ENCODE measurements around the gene NGRN.
A peak's percentile ranks its signal among the peaks of the same experiment; 100 is the strongest.

NGRN gene

GRCh38 chr15:90265271-90266060 is at the start of gene NGRN:
Gene NGRN, plus strand, starts transcription at chr15:90265672. Its CDS starts 41 bp downstream, at chr15:90265713.
- Histone ChIP-seq H3K27me3 (ENCODE audit: control insufficient read depth, insufficient read depth, low read length) (no peaks in the 10 kb centered on the region), H3K4me1 (peaks cover 9% of the 10 kb centered on the region), H3K27ac (peak within 1 kb of the TSS; percentile 96), H3K9ac (peak within 1 kb of the TSS; percentile 87), H3K79me2 (peaks cover 21% of the 10 kb centered on the region), H2AFZ (peak within 1 kb of the TSS; percentile 96), H3K4me2 (ENCODE audit: low read length) (peak within 1 kb of the TSS; percentile 96), H3K36me3 (ENCODE audit: control insufficient read depth, insufficient read depth, low read length) (no peaks in the 10 kb centered on the region), H3K4me3 (ENCODE audit: low read depth, low read length) (peak within 1 kb of the TSS; percentile 76), H3K9me3 (ENCODE audit: control insufficient read depth, low read length) (no peaks in the 10 kb centered on the region)
- TF ChIP-seq CTCF (IDR thresholded peaks at IDR 0.05), result no peak

GRCh38 chr15:90217671-90218394 is 47.6 kb upstream of the NGRN start:
- no peaks in the 10 kb centered on the region for H3K27me3 ChIP-seq (ENCODE audit: control insufficient read depth, insufficient read depth, low read length)
- H3K4me1 ChIP-seq, result peaks cover 18% of the 10 kb centered on the region
- TF ChIP-seq CTCF (IDR thresholded peaks at IDR 0.05), result no peak
- H3K4me2 ChIP-seq (ENCODE audit: low read length), result no peak overlapping the region
- H2AFZ ChIP-seq, result no peak overlapping the region
- H3K36me3 ChIP-seq (ENCODE audit: control insufficient read depth, insufficient read depth, low read length), result no peaks in the 10 kb centered on the region
- no peak overlapping the region for H3K27ac ChIP-seq
- peaks cover 15% of the 10 kb centered on the region for H3K79me2 ChIP-seq
- H3K9ac ChIP-seq, result no peak overlapping the region
- no peaks in the 10 kb centered on the region for H3K9me3 ChIP-seq (ENCODE audit: control insufficient read depth, low read length)
- H3K4me3 ChIP-seq (ENCODE audit: low read depth, low read length), result no peak overlapping the region

- peaks cover 15% of the 10 kb centered on the region for H3K79me2 ChIP-seq
- no peak overlapping the region for H3K4me3 ChIP-seq (ENCODE audit: low read depth, low read length)
- TF ChIP-seq CTCF (IDR thresholded peaks at IDR 0.05), result peak; percentile 41
- no peaks in the 10 kb centered on the region for H3K27me3 ChIP-seq (ENCODE audit: control insufficient read depth, insufficient read depth, low read length)
- no peaks in the 10 kb centered on the region for H3K9me3 ChIP-seq (ENCODE audit: control insufficient read depth, low read length)
- peaks cover 14% of the 10 kb centered on the region for H3K4me1 ChIP-seq
- H3K4me2 ChIP-seq (ENCODE audit: low read length), result no peak overlapping the region
- H3K36me3 ChIP-seq (ENCODE audit: control insufficient read depth, insufficient read depth, low read length), result no peaks in the 10 kb centered on the region
- no peak overlapping the region for H3K9ac ChIP-seq
- no peak overlapping the region for H3K27ac ChIP-seq
- H2AFZ ChIP-seq, result no peak overlapping the region
Observed at GRCh38 chr15:90219421-90220141, 45.9 kb upstream of the NGRN start.

- H3K27ac ChIP-seq, result peak overlapping the region; percentile 92
- peak; percentile 60 for TF ChIP-seq CTCF (IDR thresholded peaks at IDR 0.05)
- no peaks in the 10 kb centered on the region for H3K27me3 ChIP-seq (ENCODE audit: control insufficient read depth, insufficient read depth, low read length)
- no peak overlapping the region for H3K9ac ChIP-seq
- no peaks in the 10 kb centered on the region for H3K36me3 ChIP-seq (ENCODE audit: control insufficient read depth, insufficient read depth, low read length)
- no peaks in the 10 kb centered on the region for H3K9me3 ChIP-seq (ENCODE audit: control insufficient read depth, low read length)
- H3K79me2 ChIP-seq, result peaks cover 15% of the 10 kb centered on the region
- H3K4me1 ChIP-seq, result peaks cover 14% of the 10 kb centered on the region
- no peak overlapping the region for H3K4me2 ChIP-seq (ENCODE audit: low read length)
- peak overlapping the region; percentile 3 for H2AFZ ChIP-seq
- no peak overlapping the region for H3K4me3 ChIP-seq (ENCODE audit: low read depth, low read length)
Observed at GRCh38 chr15:90221246-90221900, 44.1 kb upstream of the NGRN start.
